Ascending aorta (tissue), 2 donors: ENCODE data around the gene IL21. TPM values are rescaled to one million over a fixed set of nuclear protein-coding genes. Genes with fewer than 3 reads are reported as not detected.
A peak's percentile ranks its signal among the peaks of the same experiment; 100 is the strongest.

Experiments used
- DNase-seq, 2 donors: peaks; one replicate each; pipeline ENCODE4 v3.0.0-alpha.2; 2019; ENCODE audit warnings: low spot score in 2 of 2
- H3K27ac ChIP-seq, 2 donors: fragments of 200-600 bp; sonication (generic); one replicate each; pipeline ENCODE4 v1.5.1; 2016 to 2017; ENCODE audit warnings: mild to moderate bottlenecking in 1 of 2
- H3K27me3 ChIP-seq: fragments of 200-600 bp; sonication (generic); one replicate; pipeline ENCODE4 v1.5.1; 2017
- H3K36me3 ChIP-seq, 2 donors: fragments of 200-600 bp; sonication (generic); one replicate each; pipeline ENCODE4 v1.5.1; 2016
- H3K4me1 ChIP-seq, 2 donors: fragments of 200-600 bp; sonication (generic); one replicate each; pipeline ENCODE4 v1.5.1; 2016 to 2017; ENCODE audit warnings: mild to moderate bottlenecking in 1 of 2
- H3K4me3 ChIP-seq, 2 donors: fragments of 200-600 bp; sonication (generic); one replicate each; pipeline ENCODE4 v1.5.1; 2016 to 2017; ENCODE audit warnings: mild to moderate bottlenecking in 1 of 2
- H3K9me3 ChIP-seq, 2 donors: fragments of 200-600 bp; sonication (generic); one replicate each; pipeline ENCODE4 v1.5.1; 2016
- CTCF ChIP-seq, 3 experiments: fragments of 200-600 bp in 2 of 3; fragments of 450-650 bp in 1 of 3; sonication (generic) in 2 of 3; IDR thresholded peaks; one replicate each; pipeline ENCODE4 v1.5.1; 2016 to 2019; ENCODE audit warnings: antibody characterized with exemption in 3 of 3, mild to moderate bottlenecking in 1 of 3, moderate library complexity in 1 of 3
- intact Hi-C: fragments of 100-400 bp; cut with DNase I; formaldehyde crosslinking; loops from one replicate; pipeline ENCODE4 v1.15.1; 2023
- total RNA-seq: library from RNA; depleted of rRNA; stranded (reverse); fragments of >200 nt; gene quantifications from one replicate; pipeline ENCODE4 v1.1.0, GENCODE V29; 2016

IL21 gene
- total RNA-seq, 1 donor from 2014 or later: not detected

DNA sequence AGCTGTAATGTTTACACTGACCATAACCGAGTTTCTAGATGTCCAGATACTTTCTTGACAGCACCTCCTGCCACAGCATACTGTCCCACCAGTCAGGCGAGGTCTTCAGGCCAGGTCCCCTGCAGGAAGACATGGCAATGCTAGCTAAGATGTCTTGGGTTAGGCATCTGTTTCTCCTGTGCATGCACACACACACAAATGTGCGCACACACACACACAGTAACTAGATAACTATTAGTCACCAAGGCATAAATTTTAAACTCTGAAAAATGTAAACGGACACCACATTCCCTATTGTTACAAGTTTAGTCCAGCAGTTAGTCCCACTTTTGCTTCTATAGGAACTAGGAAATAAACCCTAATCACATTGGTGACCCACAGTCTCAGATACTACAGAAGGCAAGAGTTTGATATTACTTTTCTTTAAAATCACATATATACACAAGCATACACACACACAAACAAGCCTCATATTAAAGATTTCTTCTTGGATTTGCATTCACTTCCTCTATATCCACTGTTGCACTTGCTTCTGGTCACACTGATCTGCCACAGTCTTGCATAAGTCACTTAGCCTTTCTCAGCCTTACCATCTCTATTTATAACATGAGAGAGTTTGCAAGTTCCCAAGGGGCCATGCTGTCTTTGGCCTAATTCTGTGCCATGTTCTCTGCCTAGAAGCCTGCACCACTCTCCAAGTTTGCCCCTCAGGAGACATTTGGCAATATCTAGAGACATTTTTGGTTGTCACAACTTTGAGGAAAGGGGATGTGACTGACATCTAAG, 32.2 kb downstream of the IL21 start:
- intact Hi-C loops: no loop called here
- DNase-seq: no peak
- Histone ChIP-seq H3K4me1 (no peaks in the 10 kb centered on the region), H3K36me3 (no peaks in the 10 kb centered on the region), H3K9me3 (no peaks in the 10 kb centered on the region), H3K27ac (no peak overlapping the region), H3K27me3 (no peaks in the 10 kb centered on the region), H3K4me3 (no peak overlapping the region)
- TF ChIP-seq CTCF (IDR thresholded peaks at IDR 0.05): no peak

DNA sequence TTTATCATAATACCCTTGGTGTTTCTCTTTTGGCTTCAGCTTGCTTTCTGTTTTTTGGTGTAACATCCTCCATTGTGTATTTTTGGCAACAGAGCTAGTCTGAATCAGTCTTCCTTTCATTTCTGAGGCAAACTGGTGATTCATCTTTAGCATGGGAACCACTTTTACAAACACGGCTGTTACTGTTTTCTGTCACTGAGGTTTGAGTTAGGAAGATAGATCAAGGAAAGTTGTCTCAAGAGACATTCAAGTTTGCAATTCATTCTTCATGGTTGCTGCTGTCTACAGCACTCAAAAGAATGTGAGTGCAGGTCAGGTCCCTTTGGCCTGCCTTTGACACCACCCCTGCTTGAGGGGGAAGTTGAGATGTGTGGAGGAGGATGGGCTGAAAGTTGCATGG, 36.3 kb downstream of the IL21 start:
- H3K4me3 ChIP-seq: no peak overlapping the region

DNA sequence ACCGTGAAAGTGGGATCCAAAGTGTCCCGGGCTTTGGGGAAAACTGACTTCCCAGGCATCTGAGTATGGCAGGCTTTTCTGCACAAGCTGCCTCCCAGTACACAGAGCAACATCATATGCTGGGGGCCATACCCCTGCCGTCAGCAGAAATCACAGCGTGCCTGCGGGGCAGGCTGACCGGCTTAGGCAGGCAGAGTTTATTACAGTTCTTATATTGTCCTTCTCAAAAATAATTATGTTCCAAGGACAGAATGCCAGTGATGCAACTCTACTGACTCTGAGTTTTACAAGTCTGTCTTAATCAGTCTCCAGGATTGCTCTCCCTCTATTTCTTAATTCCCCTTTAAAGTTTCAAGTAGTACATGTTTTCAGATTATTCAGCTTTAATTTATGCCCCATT, 37.0 kb downstream of the IL21 start:
- H3K4me1 ChIP-seq: no peaks in the 10 kb centered on the region
- no peak for DNase-seq
- no peak overlapping the region for H3K27ac ChIP-seq
- no peaks in the 10 kb centered on the region for H3K9me3 ChIP-seq
- no peak overlapping the region for H3K4me3 ChIP-seq
- no peak for TF ChIP-seq CTCF (IDR thresholded peaks at IDR 0.05)
- H3K27me3 ChIP-seq: no peaks in the 10 kb centered on the region
- H3K36me3 ChIP-seq: no peaks in the 10 kb centered on the region
- intact Hi-C loops: no loop called here

More for the DNA sequence above, 36.3 kb downstream of the IL21 start:
- H3K9me3 ChIP-seq: no peaks in the 10 kb centered on the region
- H3K36me3 ChIP-seq: no peaks in the 10 kb centered on the region
- no peak overlapping the region for H3K27ac ChIP-seq
- intact Hi-C loops: no loop called here
- TF ChIP-seq CTCF (IDR thresholded peaks at IDR 0.05): no peak
- H3K4me1 ChIP-seq: no peaks in the 10 kb centered on the region
- H3K27me3 ChIP-seq: no peaks in the 10 kb centered on the region
- no peak for DNase-seq

DNA sequence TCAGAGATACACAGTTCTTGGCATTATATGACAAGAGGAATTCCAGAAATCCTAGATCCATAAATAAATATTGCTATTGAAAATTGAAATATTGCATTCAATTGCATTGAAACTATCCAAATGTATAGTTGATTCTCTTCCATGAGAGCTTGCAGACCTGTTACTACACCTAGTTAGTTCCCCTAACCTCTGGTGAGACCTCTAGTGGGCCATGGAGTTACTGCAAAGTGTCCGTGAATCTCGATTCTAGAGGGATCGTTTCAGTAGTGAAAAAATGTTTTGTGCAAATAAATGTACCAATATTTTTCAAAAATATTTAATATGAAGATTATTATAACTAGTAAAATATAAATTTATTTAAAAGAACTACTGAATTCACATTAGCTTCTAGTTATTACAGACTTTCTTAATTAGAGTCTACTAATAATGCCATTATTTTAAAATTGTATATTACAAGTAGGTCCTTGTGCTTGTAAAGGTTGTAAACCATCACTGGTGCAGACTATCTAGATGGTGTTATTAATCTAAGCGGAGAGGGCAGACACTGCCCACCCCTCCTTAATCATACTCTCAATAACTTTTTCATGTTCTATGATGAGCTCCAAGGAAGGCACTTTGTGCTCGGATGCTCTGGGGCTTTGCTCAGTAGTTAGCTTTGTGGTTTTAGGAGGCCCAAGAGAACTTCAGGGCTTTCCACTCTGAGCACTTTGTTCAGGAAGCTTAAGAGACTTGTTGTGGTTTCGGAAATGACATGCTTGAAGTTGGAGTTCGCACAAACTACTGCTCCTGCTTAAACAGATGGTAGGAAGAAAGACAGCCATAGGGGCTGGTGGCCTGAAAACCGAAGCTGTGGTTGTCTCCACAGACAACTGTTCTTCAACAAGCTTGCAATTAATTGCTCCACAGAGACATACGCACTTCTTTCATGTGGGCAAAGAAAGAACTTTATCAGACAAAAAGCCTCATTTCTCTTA, 42.8 kb downstream of the IL21 start:
- intact Hi-C loops: no loop called here
- Histone ChIP-seq H3K9me3 (no peaks in the 10 kb centered on the region), H3K27ac (no peak overlapping the region), H3K36me3 (no peaks in the 10 kb centered on the region), H3K27me3 (no peaks in the 10 kb centered on the region), H3K4me1 (no peaks in the 10 kb centered on the region), H3K4me3 (no peak overlapping the region)
- no peak for DNase-seq
- peak in 2 of 3 experiments; percentile 48 to 56 for TF ChIP-seq CTCF (IDR thresholded peaks at IDR 0.05)

- H3K27me3 ChIP-seq: no peaks in the 10 kb centered on the region
- no peaks in the 10 kb centered on the region for H3K36me3 ChIP-seq
- intact Hi-C loops: no loop called here
- no peak for DNase-seq
- no peaks in the 10 kb centered on the region for H3K9me3 ChIP-seq
- no peak overlapping the region for H3K27ac ChIP-seq
- H3K4me1 ChIP-seq: no peaks in the 10 kb centered on the region
- no peak for TF ChIP-seq CTCF (IDR thresholded peaks at IDR 0.05)
- H3K4me3 ChIP-seq: no peak overlapping the region
Observed at GRCh38 chr4:122577189-122577553, 43.7 kb downstream of the IL21 start.
